ENCODE results near the gene ENKUR. TPM values are rescaled to one million over a fixed set of nuclear protein-coding genes. Genes with fewer than 3 reads are reported as not detected.

Gene ENKUR
- under 1 TPM; 0.10 to 0.15 TPM for total RNA-seq

DNA sequence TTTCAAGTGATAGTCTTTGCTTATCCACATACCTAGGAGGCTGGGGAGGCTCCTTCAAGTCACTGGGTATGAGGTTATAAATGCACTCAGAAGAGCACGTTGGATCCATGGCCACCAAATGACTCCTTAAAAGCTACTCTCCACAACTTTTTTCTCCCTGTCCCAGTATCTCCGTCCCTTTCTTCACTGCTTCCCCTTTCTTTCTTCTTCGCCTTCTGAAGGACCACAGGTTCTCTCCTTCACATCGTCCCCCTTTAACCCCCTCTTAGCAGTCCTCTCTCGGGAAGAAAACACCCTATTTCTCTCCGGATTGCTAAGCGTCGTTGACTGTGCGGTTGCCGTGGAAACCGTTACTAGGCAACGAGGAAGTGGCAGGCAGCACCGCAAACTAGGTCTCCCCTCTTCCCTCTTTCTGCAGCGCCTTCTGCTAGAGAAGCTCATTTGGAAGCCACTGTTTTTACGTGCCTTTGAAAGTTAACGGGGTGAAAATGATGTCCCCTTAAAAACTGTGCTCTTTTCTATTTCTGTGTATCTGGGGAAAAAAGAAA, at the start of gene ENKUR:
Gene ENKUR, minus strand, starts transcription at position 331 of the 548 bp plus-strand sequence. Its CDS starts 222 bp downstream, at position 109.
- ChIA-PET POLR2A (no interaction called here), CTCF (no interaction called here)

GRCh38 chr10:25064401-25064800, 48.4 kb upstream of the ENKUR start:
- POLR2A ChIA-PET, result interaction anchor here (0.7 kb wide), 1 partner anchor 40 kb away, joined by 4 read pairs; no protein-coding TSS in a partner anchor

GRCh38 chr10:25063644-25064043, 47.7 kb upstream of the ENKUR start:
- POLR2A ChIA-PET, result no interaction called here
- CTCF ChIA-PET, result no interaction called here

More at GRCh38 chr10:25064401-25064800, 48.4 kb upstream of the ENKUR start:
- CTCF ChIA-PET, result no interaction called here

DNA sequence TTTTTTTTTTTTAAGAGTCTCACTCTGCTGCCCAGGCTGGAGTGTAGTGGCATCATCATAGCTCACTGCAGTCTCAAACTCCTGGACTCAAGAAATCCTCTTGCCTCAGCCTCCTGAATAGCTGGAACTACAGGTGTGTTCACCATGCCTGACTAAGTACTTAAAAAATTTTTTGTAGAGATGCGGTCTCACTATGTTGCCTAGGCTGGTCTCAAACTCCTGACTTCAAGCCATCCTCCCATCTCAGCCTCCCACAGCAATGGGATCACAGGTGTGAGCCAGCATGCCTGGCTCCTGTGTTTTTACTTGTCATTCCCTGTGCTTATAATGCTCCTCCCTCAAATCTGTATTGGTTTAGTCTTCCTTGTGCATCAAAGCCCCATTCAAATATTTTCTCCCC, 47.2 kb upstream of the ENKUR start:
- ChIA-PET POLR2A (no interaction called here), CTCF (no interaction called here)

GRCh38 chr10:25061711-25062449, 45.9 kb upstream of the ENKUR start:
- POLR2A ChIA-PET, result no interaction called here
- CTCF ChIA-PET, result no interaction called here

DNA sequence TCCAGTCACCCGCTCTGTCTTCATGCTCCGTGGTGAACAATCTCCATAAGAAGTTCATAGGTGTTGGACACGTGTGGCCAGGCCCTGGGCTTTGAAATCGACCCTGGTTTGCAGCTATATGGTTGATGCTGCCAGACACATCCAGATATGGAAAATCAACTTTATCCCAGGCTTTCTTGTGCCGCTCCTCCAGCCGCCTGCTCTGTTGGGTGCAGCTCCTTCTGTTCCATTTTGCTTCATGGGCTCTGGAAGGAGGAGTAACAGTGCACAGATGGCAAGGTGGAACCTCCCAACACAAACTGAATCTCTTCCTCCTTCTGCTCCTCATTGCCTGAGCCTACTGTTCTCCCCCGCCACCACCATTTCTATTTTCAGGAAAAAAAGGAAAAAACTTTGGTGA, 45.2 kb upstream of the ENKUR start:
- CTCF ChIA-PET, result no interaction called here
- POLR2A ChIA-PET, result no interaction called here

DNA sequence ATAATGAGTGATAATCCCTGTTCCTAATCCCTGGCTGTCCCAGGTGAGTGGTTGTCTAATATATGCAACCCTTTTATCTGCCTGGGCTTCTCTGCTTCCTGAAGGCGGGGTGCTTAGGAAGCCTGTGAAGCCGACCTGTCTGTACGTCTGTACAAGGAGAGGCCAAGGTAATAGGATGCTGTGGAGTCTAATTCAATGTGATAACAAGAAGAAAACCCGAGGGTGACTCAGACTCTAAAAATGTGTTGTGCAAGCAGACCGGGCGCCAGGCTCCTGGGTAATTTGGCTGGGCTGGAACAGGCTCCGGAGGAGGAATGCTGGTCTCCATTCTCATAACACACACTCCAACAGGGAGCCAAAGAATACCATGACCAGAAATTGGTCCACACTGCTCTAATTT, 44.0 kb upstream of the ENKUR start:
- POLR2A ChIA-PET, result no interaction called here
- CTCF ChIA-PET, result no interaction called here

GRCh38 chr10:25057886-25058285, 41.9 kb upstream of the ENKUR start:
- ChIA-PET CTCF (no interaction called here), POLR2A (no interaction called here)

DNA sequence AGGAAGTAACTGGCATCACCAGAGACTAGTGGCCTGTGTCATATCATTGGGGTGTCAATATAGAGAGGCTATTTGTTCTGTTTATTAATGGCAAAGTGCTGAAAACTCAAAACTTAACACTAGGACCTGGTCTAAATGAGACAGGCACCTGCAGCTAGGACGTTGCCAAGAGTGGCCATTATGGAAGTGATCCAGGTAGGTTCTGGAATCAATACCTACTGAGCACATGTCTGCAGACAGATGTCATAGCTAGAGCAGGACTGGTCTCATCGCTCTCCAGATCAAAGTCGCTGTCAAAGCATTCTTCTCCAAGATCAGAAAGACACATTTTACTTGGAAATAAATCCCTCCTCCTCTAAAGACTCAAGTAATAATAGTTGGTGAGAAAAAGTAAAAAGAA, 40.8 kb upstream of the ENKUR start:
- POLR2A ChIA-PET, result no interaction called here
- CTCF ChIA-PET, result no interaction called here

GRCh38 chr10:25052012-25052411, 36.1 kb upstream of the ENKUR start:
- CTCF ChIA-PET, result no interaction called here
- POLR2A ChIA-PET, result no interaction called here

GRCh38 chr10:25050402-25050801, 34.4 kb upstream of the ENKUR start:
- CTCF ChIA-PET, result no interaction called here

DNA sequence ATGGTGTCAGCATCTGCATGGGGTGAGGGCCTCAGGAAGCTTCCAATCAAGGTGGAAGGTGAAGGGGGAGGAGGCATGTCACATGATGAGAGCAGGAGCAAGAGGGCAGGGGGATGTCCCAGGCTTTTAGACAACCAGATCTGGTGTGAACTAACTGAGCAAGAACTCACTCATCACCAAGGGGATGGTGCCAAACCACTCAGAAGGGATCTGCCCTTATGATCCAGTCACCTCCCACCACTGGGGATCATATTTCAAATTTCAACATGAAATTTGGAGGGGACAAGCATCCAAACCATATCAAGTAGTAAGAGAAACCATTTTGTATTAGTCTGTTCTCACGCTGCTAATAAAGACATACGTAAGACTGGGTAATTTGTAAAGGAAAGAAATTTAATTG, 34.0 kb upstream of the ENKUR start:
- POLR2A ChIA-PET, result no interaction called here
- CTCF ChIA-PET, result no interaction called here

More at GRCh38 chr10:25050402-25050801, 34.4 kb upstream of the ENKUR start:
- POLR2A ChIA-PET, result no interaction called here

DNA sequence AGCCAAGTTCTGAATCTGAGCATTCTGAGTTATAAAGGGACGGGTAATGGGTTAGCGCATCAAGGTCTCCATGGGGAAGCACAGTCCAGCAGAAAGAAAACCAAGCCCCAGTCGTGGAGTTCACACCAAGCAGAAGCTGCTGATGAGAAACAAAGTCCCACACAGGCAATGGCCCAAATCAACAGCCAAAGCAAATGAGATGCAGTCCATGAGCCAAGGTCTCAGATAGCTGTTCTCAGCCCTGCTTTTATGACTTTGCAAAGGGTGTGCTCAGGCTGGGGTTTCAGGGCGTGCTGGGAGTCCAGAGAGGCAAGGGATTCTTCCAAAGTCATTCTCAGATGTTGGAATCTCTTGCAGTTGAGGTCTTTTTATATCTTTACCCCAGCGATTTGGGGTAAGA, 32.5 kb upstream of the ENKUR start:
- POLR2A ChIA-PET, result no interaction called here

DNA sequence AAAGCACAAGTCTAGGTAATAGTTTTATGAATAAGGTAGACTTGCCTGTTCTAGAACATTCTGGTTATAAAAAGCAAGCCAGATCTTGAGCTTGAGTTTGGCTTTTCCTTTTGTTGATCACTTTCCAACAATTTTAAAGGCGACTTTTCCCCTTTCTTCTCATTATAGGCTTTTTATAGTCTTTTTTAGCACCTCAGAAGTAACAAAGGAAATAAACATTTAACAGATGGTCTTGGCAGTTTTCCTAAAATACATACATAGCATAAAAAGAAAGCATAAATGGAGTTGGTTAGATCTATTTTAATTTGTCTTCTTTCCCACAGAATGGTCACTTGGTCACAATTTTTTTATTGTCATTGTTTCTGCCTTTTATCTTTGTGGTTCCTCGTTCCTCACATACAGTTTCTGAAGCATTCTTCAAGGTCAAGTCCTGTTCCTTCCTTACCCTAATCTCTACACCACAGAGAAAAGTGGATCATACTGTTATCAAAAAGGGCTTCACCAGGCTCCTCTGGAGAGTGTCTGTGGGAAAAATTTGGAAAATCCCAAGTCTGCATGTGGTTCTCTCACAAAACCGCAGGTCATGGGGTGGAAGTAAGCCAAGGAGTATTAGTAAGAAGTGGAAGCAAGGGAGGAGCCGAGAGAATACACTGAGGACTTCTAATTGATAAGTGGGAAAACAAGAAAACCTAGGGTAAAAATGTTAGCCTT, 31.8 kb upstream of the ENKUR start:
- ChIA-PET POLR2A (no interaction called here), CTCF (no interaction called here)

More for the DNA sequence above, 32.5 kb upstream of the ENKUR start:
- CTCF ChIA-PET, result no interaction called here

GRCh38 chr10:25047088-25047487, 31.1 kb upstream of the ENKUR start:
- ChIA-PET CTCF (no interaction called here), POLR2A (no interaction called here)

GRCh38 chr10:25046641-25047040, 30.7 kb upstream of the ENKUR start:
- ChIA-PET CTCF (no interaction called here), POLR2A (no interaction called here)

DNA sequence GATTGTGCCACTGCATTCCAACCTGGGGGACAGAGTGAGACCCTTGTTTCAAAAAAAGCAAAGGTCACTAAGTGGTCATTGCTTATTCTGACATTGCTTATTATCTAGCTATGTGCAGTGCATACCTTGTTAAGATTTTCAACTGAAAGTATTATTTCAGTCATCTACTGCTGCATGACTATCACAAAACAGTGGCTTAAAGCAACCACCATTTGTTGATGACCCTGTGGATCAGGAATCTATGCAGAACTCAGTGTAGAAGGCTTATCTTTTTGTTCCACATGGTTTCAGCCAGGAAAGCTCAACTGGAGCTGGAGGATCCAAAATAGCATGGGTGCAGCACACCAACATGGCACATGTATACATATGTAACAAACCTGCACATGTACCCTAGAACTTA, 23.6 kb upstream of the ENKUR start:
- ChIA-PET POLR2A (no interaction called here), CTCF (no interaction called here)

DNA sequence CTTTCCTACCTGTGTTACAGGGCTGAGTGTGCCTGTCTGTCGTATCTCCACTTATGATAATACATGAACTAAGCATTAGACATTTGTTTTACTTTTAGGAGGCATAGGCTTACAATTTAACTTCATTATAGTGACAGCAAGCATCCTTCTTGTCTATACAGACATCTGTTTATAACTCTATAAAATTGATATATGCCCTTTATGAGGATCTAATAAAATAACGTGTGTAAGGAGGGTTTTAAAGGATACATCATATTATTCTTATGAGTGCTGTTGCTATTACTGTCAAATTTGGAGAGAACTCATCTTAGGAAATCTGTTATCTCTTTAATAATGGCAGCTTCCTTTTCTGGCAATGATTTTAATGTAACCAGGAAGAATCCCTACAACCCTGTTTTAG, 22.4 kb upstream of the ENKUR start:
- CTCF ChIA-PET, result no interaction called here

DNA sequence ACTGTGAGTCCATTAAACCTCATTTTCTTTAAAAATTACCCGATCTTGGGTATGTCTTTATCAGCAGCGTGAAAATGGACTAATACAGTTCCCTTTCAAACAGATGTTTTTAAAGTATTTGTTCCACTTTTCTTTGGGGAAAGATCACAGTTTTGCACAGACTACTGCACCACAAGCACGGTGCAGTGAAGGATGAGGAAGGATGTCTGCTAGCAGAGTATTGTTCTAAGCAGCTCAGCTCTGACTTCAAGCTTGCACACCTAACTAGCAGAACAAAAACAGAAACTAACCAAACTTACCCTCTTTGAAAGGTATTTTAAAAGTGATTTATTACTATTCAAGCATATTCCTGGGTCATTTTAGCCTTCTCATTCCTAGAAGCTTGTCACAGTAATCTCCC, 20.4 kb upstream of the ENKUR start:
- POLR2A ChIA-PET, result no interaction called here

More for the DNA sequence above, 22.4 kb upstream of the ENKUR start:
- POLR2A ChIA-PET, result no interaction called here

DNA sequence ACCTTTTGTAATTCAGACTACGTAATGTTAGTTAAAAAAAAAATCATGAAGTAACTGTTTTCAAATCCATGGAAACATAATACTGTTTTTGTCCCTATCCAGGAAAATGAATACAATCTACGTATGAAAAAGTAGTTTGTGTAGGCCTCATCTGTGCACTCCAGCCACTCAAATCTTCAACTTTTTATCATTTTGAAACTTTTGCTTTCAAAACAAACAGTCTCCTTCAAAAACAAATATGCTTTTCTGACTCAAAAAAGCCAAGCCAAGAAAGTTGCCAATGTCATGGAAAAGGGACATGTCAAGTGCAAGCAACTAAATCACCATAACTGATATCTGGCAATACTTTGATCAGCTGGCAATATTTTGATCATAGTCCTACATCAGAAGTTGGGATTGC, 13.6 kb upstream of the ENKUR start:
- ChIA-PET CTCF (no interaction called here), POLR2A (no interaction called here)

More for the DNA sequence above, 20.4 kb upstream of the ENKUR start:
- CTCF ChIA-PET, result no interaction called here

DNA sequence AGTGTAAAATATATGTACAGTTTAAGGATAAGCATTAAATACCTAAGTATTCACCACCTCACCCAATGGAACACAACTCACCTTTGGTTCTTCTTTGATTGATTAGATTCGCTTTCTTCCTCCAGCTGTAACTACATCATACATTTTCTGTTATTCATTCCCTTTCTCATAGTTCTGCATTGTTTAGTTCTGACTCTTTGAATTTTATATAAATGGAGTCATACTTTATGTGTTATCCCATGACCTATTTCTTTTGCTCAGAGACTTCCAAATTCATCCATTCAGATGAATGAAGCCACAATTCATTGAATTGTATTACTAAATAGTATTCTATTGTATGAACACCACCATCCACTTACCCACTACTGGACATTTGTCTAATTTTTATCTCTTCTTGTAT, 12.8 kb upstream of the ENKUR start:
- POLR2A ChIA-PET, result no interaction called here
- CTCF ChIA-PET, result no interaction called here

All from activated CD8-positive, alpha-beta memory T cell treated with anti-CD3 and anti-CD28 coated beads for 36 hours (primary cell).